K562 (cell line): Measurements from ENCODE around the gene AGL. TPM values are rescaled to one million over a fixed set of nuclear protein-coding genes. Genes with fewer than 3 reads are reported as not detected.

Experiments
- ATAC-seq: fragments of 200-7000 bp; cut with Tn5 transposase; 3 replicates; pipeline ENCODE4 v1.9.1; 2020; ENCODE audit warnings: moderate library complexity
- BruUV-seq: library from RNA; stranded (reverse); fragments of 400-500 nt; replicated peaks from 2 replicates; lab custom pipeline; 2021; lab: Mats Ljungman, UMichigan
- CTCF ChIA-PET: fragments of 300-600 bp; formaldehyde crosslinking; extraction: SDS; loops from one replicate; lab custom pipeline; 2021; ENCODE audit warnings: low intra/inter-chr PET ratio; lab: Yijun Ruan, JAX
- POLR2A ChIA-PET: fragments of 300-600, 350-650 bp; sonication (Branson Sonifier 250); formaldehyde crosslinking; extraction: SDS; loops from one replicate; lab custom pipeline; 2021; ENCODE audit warnings: antibody characterized with exemption, inconsistent platforms; lab: Yijun Ruan, JAX
- DNase-seq, 4 experiments: peaks; one replicate each; pipeline versions ENCODE4 v3.0.0 to v3.0.0-alpha.2; 2011 to 2018; ENCODE audit warnings: low spot score in 3 of 4, mixed read lengths in 3 of 4; ENCODE audit errors: extremely low read depth in 1 of 4
- FAIRE-seq: peaks from 2 replicates; lab custom pipeline; 2011; peaks lifted over from hg19 to GRCh38; lab: Jason Lieb, UNC
- H2AFZ ChIP-seq: 2 replicates; pipeline ENCODE4 v1.6.0; 2011; ENCODE audit warnings: low read depth, low read length, control low read depth, inconsistent platforms
- H3K27ac ChIP-seq: fragments of 200-600 bp; 3 replicates; pipeline ENCODE4 v1.8.0; 2011; ENCODE audit warnings: low read depth, mild to moderate bottlenecking, control low read depth, inconsistent platforms, low read length, moderate library complexity, mixed read lengths; ENCODE audit errors: extremely low read depth
- H3K27me3 ChIP-seq, 2 experiments: fragments of 300-600 bp in 1 of 2; 2 replicates in 1 of 2; 3 replicates in 1 of 2; pipeline versions ENCODE4 v1.6.0 to v1.8.0; 2011; ENCODE audit warnings: inconsistent platforms in 2 of 2, low read length in 2 of 2, mild to moderate bottlenecking in 1 of 2, mixed read lengths in 1 of 2, moderate library complexity in 1 of 2; ENCODE audit not compliant: control insufficient read depth in 2 of 2, insufficient read depth in 2 of 2
- H3K36me3 ChIP-seq: fragments of 300-600 bp; 3 replicates; pipeline ENCODE4 v1.8.0; 2011; ENCODE audit warnings: mild to moderate bottlenecking, low read length, inconsistent platforms; ENCODE audit not compliant: control insufficient read depth, insufficient read depth
- H3K4me1 ChIP-seq, 2 experiments: fragments of 200-600 bp in 1 of 2; replicated peaks in 1 of 2; 2 replicates in 1 of 2; 3 replicates in 1 of 2; pipeline versions ENCODE4 v1.5.1 to v1.8.0; 2011; ENCODE audit warnings: inconsistent platforms in 2 of 2, low read length in 2 of 2, mild to moderate bottlenecking in 1 of 2, mixed read lengths in 1 of 2, moderate library complexity in 1 of 2; ENCODE audit not compliant: control insufficient read depth in 2 of 2, insufficient read depth in 2 of 2
- H3K4me2 ChIP-seq: 2 replicates; pipeline ENCODE4 v1.6.1; 2011; ENCODE audit warnings: low read length, control low read depth, inconsistent platforms, mixed read lengths; ENCODE audit not compliant: insufficient read depth
- H3K4me3 ChIP-seq: fragments of 200-600 bp; sonication (generic), shearing (Covaris generic); 2 replicates; pipeline ENCODE4 v1.5.1; 2016; ENCODE audit warnings: control low read depth, inconsistent platforms
- H3K79me2 ChIP-seq: fragments of 200-600 bp; 3 replicates; pipeline ENCODE4 v1.8.0; 2011; ENCODE audit warnings: low read length, inconsistent platforms; ENCODE audit not compliant: control insufficient read depth, insufficient read depth
- H3K9ac ChIP-seq, 2 experiments: 2 replicates each; pipeline versions ENCODE4 v1.6.0 to v1.6.1; 2011; ENCODE audit warnings: low read depth in 2 of 2, low read length in 2 of 2, control low read depth in 1 of 2, inconsistent platforms in 1 of 2, mild to moderate bottlenecking in 1 of 2, mixed read lengths in 1 of 2; ENCODE audit not compliant: insufficient read depth in 1 of 2
- H3K9me1 ChIP-seq: one replicate; pipeline ENCODE4 v1.6.0; 2011; ENCODE audit warnings: inconsistent platforms, mild to moderate bottlenecking, low read length, moderate library complexity; ENCODE audit not compliant: control insufficient read depth, insufficient read depth
- H3K9me3 ChIP-seq: replicated peaks from 2 replicates; pipeline ENCODE4 v1.5.1; 2011; ENCODE audit warnings: low read depth, low read length, inconsistent platforms; ENCODE audit not compliant: control insufficient read depth, insufficient read depth
- H4K20me1 ChIP-seq: replicated peaks from 2 replicates; pipeline ENCODE4 v1.6.1; 2011; ENCODE audit warnings: low read length, inconsistent platforms, mixed read lengths; ENCODE audit not compliant: control insufficient read depth, insufficient read depth
- C11orf30 ChIP-seq: fragments of 450-650 bp; IDR thresholded peaks from 2 replicates; pipeline ENCODE4 v1.6.1; 2016; ENCODE audit warnings: low read depth, mild to moderate bottlenecking
- CBX5 ChIP-seq: IDR thresholded peaks from 2 replicates; pipeline ENCODE4 v1.6.1; 2014; ENCODE audit warnings: low read depth, borderline replicate concordance
- CTCFL ChIP-seq: IDR thresholded peaks from 2 replicates; pipeline ENCODE4 v1.6.1; 2011; ENCODE audit warnings: borderline replicate concordance, low read depth, mild to moderate bottlenecking, moderate library complexity, low read length; ENCODE audit not compliant: insufficient read depth, poor library complexity, severe bottlenecking
- E2F4 ChIP-seq: sonication (generic); formaldehyde crosslinking; IDR thresholded peaks from 2 replicates; pipeline ENCODE4 v1.8.0; 2022; ENCODE audit warnings: mild to moderate bottlenecking, low read depth, missing genetic modification reagents
- MAFF ChIP-seq: IDR thresholded peaks from 2 replicates; pipeline ENCODE4 v1.6.1; 2012; ENCODE audit warnings: low read length, improper control_type of control experiment
- MAFG ChIP-seq: fragments of 450-650 bp; conservative IDR thresholded peaks from 2 replicates; pipeline ENCODE4 v1.6.1; 2016; ENCODE audit warnings: missing genetic modification characterization, missing compliant biosample characterization
- MAFK ChIP-seq: IDR thresholded peaks from 2 replicates; pipeline ENCODE4 v1.6.1; 2011; ENCODE audit warnings: low read length, improper control_type of control experiment
- NR2F6 ChIP-seq: fragments of 450-650 bp; formaldehyde crosslinking; IDR thresholded peaks from 2 replicates; pipeline ENCODE4 v1.4.0; 2020; ENCODE audit warnings: mild to moderate bottlenecking
- RUNX1 ChIP-seq: sonication (generic); IDR thresholded peaks from 2 replicates; pipeline ENCODE4 v1.6.1; 2016; ENCODE audit warnings: antibody characterized with exemption, low read depth
- SNRNP70 ChIP-seq: fragments of 200-400 bp; formaldehyde crosslinking; optimal IDR thresholded peaks from 2 replicates; pipeline ENCODE3; 2017; ENCODE audit warnings: low read depth, low read length
- UBTF ChIP-seq, 2 experiments: IDR thresholded peaks; 2 replicates each; pipeline ENCODE4 v1.6.1; 2012; ENCODE audit warnings: improper control_type of control experiment in 2 of 2, low read depth in 2 of 2, low read length in 2 of 2, borderline replicate concordance in 1 of 2
- ZNF143 ChIP-seq: sonication (generic); formaldehyde crosslinking; IDR thresholded peaks from 2 replicates; pipeline ENCODE4 v1.9.0; 2022; ENCODE audit warnings: mild to moderate bottlenecking, missing genetic modification reagents
- ZNF277 ChIP-seq: fragments of 250-450 bp; sonication (Bioruptor Pico); IDR thresholded peaks from 2 replicates; pipeline ENCODE4 v1.8.0; 2022; ENCODE audit warnings: inconsistent platforms, mild to moderate bottlenecking, moderate library complexity, borderline replicate concordance
- ZNF316 ChIP-seq: fragments of 450-650 bp; IDR thresholded peaks from 2 replicates; pipeline ENCODE4 v1.6.1; 2016
- ZNF324 ChIP-seq: fragments of 250-450 bp; sonication (Bioruptor Pico); IDR thresholded peaks from 2 replicates; pipeline ENCODE4 v1.4.0; 2020; ENCODE audit warnings: mild to moderate bottlenecking
- WGBS: fragments of 100-300 bp; shearing (Covaris generic); methylation state at CpG from one replicate; pipeline ENCODE4 v1.1.6; 2016; ENCODE audit warnings: low coverage, mixed read lengths; ENCODE audit not compliant: insufficient coverage; ENCODE audit errors: missing lambda C conversion rate; 5-methylcytosine and 5-hydroxymethylcytosine counted together
- in situ Hi-C: fragments of 300-500 bp; cut with MboI; formaldehyde crosslinking; loops from 4 replicates; pipeline ENCODE4 v1.15.0; 2018; ENCODE audit warnings: inconsistent platforms, mixed read lengths
- intact Hi-C: fragments of 100-400 bp; cut with micrococcal nuclease; formaldehyde crosslinking; loops from 2 replicates; pipeline ENCODE4 v1.14.2; 2022
- polyA plus RNA-seq, 8 experiments: library from polyadenylated mRNA; depleted of rRNA in 4 of 8; stranded (reverse) in 5 of 8; unstranded in 3 of 8; fragments of >200 nt; fragmentation: Nextera tagmentation in 2 of 8; fragmentation: Illumina TruSeq in 1 of 8; extraction: Ambion mirVana in 2 of 8; extraction: Trizol in 1 of 8; gene quantifications; 2 replicates each; pipeline versions ENCODE4 v1.2.1 to v1.2.3, GENCODE V29; 2011 to 2014; ENCODE audit warnings: inconsistent platforms in 1 of 8, missing spikeins in 1 of 8
- total RNA-seq, 7 experiments: library from RNA; depleted of rRNA in 6 of 7; stranded (reverse); fragments of >200 nt in 6 of 7; fragmentation: Illumina TruSeq in 2 of 7; extraction: Trizol in 2 of 7; gene quantifications; 2 replicates each; pipeline versions ENCODE4 v1.2.1 to v1.2.3, GENCODE V29; 2011 to 2021; ENCODE audit warnings: low replicate concordance in 1 of 7

The AGL gene
- total and polyA plus RNA-seq, 9 of the 15 experiments (the other 6 are each of a cell fraction or from before 2014, with no cell fraction given) = 6.3 to 20.4 (median 12.4) TPM

GRCh38 chr1:99944192-99944591 lies 94.0 kb downstream of the AGL start (continued):
- TF ChIP-seq UBTF (IDR thresholded peaks at IDR 0.05; ENCODE audit: borderline replicate concordance in 1 of 2, low read depth in 2 of 2, low read length in 2 of 2) = no peak
- TF ChIP-seq NR2F6 (CRISPR knock-in tag) = no peak
- TF ChIP-seq ZNF143 = no peak
- no peak for TF ChIP-seq CTCFL
- TF ChIP-seq ZNF324 (CRISPR knock-in tag) = no peak
- TF ChIP-seq SNRNP70 = no peak
- no peak for TF ChIP-seq CBX5

GRCh38 chr1:99945174-99945573 lies 95.0 kb downstream of the AGL start:
- TF ChIP-seq E2F4 (no peak), ZNF277 (no peak), C11orf30 (peak; percentile 74), RUNX1 (no peak), ZNF316 (peak; percentile 91), MAFF (peak; percentile 73), MAFG (tag) (peak; percentile 48), MAFK (peak; percentile 71)
- DNase-seq (no peak), FAIRE-seq (no peak), ATAC-seq (no peak)
- Histone ChIP-seq H3K9me1 (no peaks in the 10 kb centered on the region), H3K4me3 (no peak overlapping the region), H3K36me3 (no peaks in the 10 kb centered on the region), H3K9ac (no peak overlapping the region), H4K20me1 (no peaks in the 10 kb centered on the region), H3K9me3 (no peaks in the 10 kb centered on the region; the same call in 1 of the 2 replicates), H2AFZ (no peak overlapping the region), H3K79me2 (no peaks in the 10 kb centered on the region), H3K4me2 (no peak overlapping the region), H3K27ac (no peak overlapping the region), H3K27me3 (no peaks in the 10 kb centered on the region), H3K4me1 (peaks cover 0 to 20% of the 10 kb centered on the region in 2 experiments; a peak in 4 of 5 replicates)
- intact Hi-C loops (no loop called here), in situ Hi-C loops (no loop called here)
- BruUV-seq = no TSS peak
- POLR2A ChIA-PET = no interaction called here
- CTCF ChIA-PET = no interaction called here
- WGBS = 9% methylated on average over 1 of the region's 1 CpG
